Stimulated activated CD8-positive, alpha-beta memory T cell treated with anti-CD3 and anti-CD28 coated beads, Interleukin-4, amount 100 ng/mL, for 48 hours (primary cell): ENCODE results near the gene CUL5.

Experiments used
- DNase-seq: peaks from one replicate; pipeline ENCODE4 v3.0.0-alpha.2; 2020

CUL5 gene

DNA sequence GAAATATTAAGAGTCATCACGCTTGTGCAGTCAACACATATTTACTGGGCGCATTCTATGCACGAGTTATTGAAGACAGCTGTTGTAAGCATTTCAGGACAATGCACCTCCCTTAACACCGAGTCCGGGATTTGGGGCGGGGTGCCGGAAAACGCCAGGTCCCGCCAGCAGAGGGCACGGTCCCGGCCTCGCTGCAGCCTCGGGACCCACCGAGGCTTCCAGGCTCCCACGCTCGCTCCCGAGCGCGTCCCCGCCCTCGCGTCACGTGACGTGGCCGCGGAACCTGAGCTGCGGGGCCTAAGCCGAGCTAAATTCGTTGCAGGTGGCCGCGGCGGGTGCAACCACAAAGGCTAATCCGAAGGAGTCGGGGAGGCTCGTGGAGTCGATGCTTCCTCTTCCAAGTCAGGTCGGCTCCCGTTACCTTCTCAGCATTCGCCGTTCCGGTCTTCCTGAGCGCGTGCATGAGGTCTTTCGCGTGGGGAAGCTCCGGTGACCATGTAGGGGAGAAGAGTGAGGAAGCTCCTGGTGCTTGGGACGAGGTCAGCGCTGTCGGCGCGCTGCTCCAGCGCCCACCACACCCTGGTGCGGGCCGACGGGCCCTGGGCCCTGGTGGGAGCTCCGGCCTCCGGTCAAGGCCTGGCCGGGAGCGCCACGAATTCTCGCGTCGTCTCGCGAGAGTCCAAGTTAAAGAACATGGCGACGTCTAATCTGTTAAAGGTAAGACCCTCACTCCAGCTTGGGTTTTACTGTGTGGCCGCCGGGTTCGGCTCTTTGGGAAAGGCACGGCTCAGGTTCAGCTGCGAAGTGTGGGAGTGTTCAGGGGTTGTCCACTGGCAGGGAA lies at the start of gene CUL5:
CUL5 (plus strand) TSS at position 243 of the 841 bp plus-strand sequence; CDS start at position 694, 451 bp downstream.
- peak; percentile 93 for DNase-seq

GRCh38 chr11:107961480-107961879 lies 47.2 kb upstream of the CUL5 start:
- DNase-seq = no peak

DNA sequence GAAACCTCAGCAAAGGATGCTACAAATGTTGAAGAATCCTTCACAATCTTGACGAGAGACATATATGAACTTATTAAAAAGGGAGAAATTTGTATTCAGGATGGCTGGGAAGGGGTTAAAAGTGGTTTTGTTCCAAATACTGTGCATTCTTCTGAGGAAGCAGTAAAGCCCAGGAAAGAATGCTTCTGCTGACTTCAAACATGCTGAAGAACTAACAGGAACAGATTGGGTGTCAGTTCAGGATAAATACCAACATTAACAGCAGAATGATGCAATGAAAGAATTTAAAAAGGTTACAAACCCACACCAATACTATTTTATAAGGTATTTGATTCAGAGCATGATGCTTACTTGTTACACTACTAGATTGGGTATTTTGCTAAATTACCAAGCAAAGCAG lies 46.5 kb upstream of the CUL5 start:
- no peak for DNase-seq

DNA sequence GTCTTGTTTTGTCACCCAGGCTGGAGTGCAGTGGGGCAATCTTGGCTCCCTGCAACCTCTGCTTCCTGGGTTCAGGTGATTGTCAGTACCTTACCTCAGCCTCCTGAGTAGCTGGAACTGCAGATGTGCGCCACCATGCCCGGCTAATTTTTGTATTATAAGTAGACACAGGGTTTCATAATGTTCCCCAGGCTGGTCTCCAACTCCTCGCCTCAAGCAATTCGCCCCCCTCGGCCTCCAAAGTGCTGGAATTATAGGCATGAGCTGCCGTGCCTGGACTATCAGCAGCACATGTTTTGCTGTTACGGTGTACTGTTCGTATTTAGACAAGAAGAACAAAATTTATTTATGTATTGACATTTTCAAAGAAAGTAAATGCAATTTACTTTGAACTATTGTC lies 45.6 kb upstream of the CUL5 start:
- DNase-seq = no peak

DNA sequence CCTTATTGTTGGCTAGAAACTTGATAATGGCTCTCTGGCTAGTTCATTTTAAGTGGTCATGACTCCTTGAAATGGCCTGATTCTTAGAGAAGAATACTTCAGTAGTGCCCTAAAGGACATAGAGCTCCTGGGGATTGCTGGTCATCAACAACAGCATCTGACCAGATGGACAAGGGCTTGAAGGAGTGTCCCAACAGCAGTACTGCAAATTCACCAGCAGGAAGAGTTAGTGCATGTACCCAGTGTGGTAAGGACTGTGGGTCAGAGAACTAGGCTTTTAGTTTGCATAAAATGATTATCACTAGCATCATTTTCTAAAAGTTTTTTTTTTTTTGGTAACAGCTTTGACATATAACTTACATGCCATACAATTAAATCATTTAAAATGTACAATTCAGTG lies 39.5 kb upstream of the CUL5 start:
- DNase-seq = no peak

- DNase-seq = no peak
Measured at GRCh38 chr11:107970049-107970448, 38.6 kb upstream of the CUL5 start.

GRCh38 chr11:107973641-107974040 lies 35.1 kb upstream of the CUL5 start:
- no peak for DNase-seq

GRCh38 chr11:107988397-107989158 lies 20.1 kb upstream of the CUL5 start:
- DNase-seq = no peak

DNA sequence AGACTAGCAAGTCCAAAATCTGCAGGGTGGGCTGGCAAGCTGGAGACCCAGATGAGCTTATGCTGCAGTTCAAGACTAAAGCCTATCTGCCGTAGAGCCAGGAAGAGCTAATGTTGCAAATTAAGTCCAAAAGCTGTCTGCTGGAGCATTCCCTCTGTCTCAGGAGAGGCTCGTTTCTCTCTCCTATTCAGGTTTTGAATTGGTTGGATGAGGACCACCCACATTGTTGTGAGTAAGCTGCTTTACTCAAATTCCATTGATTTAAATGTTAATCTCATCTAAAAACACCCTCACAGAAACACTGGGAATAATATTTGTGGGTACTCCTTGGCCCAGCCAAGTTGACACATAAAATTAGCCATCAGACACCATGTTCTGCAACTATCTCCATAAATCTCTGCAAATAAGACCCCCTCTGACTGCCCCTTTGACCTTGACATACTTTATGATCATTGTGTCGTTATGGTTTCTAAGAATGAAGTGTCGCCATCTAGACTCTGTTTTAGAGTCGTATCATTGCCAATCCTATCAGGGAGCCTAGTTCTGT lies 16.8 kb upstream of the CUL5 start:
- DNase-seq = no peak

GRCh38 chr11:107996006-107996776 lies 12.5 kb upstream of the CUL5 start:
- DNase-seq = no peak

DNA sequence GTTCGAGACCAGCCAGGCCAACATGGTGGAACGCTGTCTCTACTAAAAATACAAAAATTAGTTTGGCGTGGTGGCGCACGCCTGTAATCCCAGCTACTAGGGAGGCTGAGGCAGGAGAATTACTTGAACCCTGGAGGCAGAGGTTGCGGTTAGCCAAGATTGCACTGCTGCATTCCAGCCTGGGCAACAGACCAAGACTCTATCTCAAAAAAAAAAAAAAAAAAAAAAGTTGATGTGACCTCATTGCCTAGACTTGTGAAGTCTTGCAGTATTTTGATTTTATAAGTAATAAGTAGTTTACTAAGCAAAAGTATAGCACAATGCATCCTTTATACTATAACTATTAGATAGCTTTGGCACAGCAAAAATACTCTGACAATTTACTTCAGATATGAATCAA lies 9.9 kb upstream of the CUL5 start:
- no peak for DNase-seq

DNA sequence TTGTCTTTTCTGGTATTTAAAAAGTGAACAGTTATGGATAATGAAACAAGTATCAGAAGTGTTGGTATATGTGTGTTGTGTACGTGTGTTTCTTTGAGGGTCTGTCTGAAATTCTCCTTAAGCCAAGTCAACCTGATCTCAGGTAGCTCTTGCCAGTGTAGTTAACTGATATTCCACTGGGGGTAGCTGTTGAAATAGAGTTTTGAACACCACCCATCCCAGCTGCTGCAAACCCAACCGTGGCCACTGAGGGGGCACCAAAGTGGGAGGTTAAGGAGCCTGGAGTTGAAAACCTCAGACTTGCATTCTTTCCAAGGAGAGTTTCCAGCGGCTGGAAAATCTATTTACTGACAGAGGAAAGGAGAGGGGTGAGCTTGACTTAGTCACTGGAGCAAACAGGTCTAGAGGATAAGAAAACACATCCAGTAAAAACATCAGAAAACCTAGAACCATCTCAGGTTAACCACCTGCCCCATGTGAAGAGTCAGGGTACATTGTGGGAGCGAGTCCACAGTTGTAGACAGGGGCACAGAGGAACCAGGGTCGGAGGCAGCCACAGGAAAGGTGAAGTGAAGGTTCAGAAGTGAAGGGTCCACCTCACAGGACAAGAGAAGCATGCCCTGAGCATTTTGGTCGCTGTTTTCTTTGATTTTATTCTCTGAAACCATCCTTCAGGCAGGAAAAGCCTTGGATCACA lies 8.8 kb upstream of the CUL5 start:
- DNase-seq = peak; percentile 45

DNA sequence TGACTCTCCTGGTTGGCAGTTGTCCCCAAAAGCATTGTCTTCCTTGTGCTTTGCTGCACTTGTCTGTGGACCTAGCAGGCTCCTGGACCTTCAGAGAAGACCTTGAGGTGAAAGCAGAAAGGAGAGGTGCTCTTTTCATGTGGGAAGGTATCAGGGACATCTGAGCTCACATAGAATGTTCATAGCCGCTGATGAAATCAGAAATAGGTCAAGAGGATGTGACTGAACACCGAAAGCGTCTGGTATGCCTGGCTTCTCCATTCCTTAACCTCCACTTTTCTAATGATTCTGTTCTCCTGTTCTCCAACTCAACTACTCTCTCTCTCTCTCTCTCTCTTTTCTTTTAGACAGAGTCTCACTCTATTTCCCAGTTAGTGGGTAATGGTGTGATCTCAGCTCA lies 6.2 kb upstream of the CUL5 start:
- DNase-seq = no peak

DNA sequence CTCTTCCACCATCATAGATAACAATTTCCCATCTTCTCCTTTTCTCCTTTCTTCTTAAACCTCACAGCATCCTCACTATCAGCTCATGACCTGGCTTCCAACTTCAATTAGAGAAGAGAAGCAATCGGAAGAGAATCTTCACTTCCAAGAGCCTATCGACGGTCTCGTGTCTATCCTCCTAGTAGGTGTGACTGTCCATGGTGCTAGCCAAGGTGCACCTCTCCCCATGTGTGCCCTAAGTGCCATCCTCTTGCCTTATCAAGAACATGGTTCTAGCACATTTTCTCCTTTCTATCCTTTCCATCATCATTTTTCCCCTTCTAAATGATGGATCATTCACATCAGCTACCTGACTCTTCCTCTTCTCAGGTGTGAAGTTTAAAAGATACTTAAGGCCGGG lies 5.1 kb upstream of the CUL5 start:
- no peak for DNase-seq

- no peak for DNase-seq
Measured at GRCh38 chr11:108007819-108008218, 879 bp upstream of the CUL5 start.

DNA sequence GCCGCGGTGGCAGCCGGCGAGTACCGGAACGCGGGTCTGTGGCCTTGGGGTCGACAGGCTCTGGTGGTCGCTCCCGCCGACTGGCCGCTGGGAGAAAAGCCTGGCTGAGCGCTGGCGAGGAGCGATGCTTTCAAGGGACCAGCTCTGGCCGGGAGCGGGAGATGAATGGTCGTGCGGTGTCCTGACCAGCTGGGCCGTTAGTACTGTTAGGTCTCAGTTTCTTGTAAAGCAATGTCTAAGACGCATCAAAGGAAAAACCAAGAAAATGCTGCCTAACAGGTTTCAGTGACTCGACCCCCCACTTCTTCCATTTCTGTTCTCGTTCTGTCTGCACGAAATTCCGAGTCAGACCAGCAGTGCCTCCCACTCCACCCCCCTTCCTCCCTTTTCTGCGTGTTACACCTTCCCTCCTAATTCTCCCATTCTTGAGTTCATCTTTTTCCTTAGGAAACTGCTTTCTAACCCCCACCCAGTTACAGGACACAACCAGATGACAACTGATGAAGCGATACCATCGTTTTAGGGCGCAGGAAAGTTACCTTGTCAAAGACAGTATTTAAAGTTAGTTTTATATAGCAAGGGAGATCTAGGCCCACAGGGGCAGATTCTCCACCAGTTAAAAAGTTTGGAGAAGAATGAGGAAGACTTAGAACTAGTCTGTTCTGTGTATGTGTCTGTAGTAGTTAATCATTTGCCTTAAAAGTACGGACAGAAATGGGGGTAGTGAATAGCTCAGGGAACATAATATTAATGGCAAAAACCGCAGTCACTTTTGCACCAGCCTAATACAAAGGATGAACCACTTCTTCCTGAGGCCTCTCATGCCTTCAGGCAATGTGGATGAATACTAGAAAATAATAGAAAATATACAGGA lies 1.0 kb downstream of the CUL5 start:
- DNase-seq = peak; percentile 28

DNA sequence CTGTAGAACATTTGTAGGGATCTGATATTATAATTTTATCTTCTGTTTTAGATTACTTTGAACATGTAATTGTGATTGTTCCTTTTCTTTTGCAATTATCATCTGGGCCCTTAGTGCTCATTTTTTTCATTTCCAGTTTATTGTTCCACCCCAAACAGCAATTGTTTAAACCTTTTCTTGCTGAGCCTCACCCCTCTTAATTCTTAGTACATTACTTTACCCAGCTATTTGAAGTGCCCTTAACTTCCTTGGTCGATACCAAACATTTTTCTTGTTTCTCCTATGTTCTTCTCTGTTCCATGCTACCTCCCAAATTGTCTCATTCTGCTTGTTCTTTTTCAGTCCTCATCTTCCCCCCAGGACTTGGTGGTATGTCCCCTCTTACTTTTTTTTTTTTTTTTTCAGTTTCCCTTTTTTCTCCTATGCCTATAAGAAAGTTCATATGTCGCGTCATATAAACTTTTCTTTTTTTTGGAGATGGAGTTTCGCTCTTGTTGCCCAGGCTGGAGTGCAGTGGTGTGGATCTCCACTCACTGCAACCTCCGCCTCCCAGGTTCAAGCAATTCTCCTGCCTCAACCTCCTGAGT lies 3.5 kb downstream of the CUL5 start:
- no peak for DNase-seq

DNA sequence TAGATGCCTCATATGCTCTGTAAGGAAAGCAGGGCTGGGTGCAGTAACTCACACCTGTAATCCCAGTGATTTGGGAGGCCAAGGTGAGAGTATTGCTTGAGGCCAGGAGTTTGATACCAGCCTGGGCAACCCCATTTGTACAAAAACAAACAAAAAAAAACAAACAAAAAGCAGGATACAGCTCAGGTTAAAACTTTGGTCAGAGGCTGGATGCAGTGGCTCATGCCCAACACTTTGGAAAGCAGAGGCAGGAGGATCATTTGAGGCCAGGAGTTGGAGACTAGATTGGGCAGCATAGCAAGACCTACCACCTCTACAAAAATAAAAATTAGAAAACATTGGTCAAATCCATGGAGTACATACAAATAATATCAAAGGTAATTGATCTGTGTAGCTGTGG lies 7.9 kb downstream of the CUL5 start:
- DNase-seq = no peak

DNA sequence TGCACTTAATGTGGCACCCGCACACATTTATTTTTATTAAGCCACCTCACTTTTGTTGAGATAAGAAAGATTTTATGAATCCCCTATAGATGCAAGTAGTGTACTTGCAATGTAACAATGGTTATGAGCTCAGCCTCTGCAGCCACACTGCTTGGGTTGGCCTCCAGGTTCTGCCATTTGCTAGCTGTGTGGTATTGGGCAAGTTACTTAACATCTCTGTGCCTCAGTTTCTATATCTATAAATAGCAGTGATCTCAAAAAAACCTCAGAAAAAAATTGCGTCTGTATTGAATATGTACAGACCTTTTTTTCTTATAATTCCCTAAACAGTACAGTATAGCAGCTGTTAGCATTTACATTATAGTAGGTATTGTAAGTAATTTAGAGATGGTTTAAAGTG lies 10.0 kb downstream of the CUL5 start:
- DNase-seq = no peak

DNA sequence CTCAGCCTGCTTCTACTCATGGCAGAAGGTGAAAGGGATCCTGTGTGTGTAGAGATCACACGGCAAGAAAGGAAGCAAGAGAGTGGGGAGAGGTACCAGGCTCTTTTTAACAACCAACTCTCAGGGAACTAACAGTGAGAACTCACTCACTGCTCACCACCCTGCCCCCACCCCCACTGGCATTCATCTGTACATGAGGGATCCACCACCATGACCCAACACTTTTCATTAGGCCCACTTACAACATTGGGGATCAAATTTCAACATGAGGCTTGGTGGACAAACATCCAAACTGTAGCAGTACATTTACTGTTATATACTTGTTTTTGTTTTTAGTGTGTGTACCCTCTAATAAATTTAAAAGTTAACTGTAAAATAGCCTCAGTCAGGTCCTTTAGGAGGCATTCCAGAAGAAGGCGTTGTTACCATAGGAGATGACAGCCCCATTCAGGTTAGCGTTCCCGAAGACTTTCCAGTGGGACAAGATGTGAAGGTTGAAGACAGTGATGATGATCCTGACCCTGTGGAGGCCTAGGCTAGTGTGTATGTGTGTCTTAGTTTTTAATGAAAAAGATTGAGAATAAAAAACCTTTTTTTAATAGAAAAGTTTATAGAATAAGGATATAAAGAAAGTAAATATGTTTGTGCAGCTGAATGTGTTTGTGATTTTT lies 11.3 kb downstream of the CUL5 start:
- no peak for DNase-seq
